HG02571 (cell line): ENCODE data around the gene OR2T34.
"Not testable (repeated sequence)": the region's sequence is repeated elsewhere in the genome, so short reads cannot be mapped to it uniquely, and the experiment has no call there.

Experiments
- ATAC-seq: cut with Tn5 transposase; IDR thresholded peaks from one replicate; pipeline ENCODE4 v1.9.1; 2021; ENCODE audit warnings: mild to moderate bottlenecking, moderate library complexity; ENCODE audit not compliant: unreplicated experiment

OR2T34 gene

DNA sequence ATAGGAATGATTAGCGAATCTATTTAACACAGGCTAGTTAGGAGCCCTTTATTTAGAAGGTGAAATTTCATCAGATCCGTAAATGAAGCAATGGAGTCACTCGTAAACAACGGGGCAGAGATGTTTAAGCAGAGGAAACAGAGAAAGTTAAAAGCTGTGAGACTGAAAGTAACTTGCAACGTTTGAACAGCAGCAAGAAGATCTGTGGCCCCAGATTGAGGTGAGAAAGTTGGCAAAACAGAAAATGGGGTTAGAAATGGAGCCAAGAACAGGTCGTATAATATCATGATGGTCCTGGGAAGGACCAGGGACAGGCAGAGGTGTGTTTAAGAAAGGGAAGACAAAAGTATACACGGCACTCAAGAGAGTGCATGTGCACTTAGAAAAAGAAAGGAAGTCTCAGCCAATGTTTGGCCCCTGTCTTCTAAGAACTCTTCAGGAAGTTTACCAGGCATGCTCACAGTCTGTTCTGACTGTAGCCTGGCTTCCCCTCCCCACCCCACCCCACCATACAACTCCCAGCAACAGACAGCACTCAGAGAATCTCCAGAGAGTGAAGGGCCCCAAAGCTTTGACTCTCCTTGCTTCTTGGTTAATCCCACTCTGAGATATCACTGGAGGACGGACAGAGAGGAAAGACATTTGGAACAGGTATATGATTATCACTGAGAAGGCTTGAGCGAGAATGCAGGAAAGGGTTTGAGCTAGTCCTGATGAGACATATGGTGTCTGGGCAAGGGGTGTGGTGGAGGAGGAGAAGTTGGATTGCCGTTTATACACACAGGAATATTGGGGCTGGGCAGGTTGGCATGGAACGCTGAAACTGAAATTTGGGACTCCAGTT lies 8.8 kb downstream of the OR2T34 start:
- ATAC-seq: not testable (repeated sequence)

DNA sequence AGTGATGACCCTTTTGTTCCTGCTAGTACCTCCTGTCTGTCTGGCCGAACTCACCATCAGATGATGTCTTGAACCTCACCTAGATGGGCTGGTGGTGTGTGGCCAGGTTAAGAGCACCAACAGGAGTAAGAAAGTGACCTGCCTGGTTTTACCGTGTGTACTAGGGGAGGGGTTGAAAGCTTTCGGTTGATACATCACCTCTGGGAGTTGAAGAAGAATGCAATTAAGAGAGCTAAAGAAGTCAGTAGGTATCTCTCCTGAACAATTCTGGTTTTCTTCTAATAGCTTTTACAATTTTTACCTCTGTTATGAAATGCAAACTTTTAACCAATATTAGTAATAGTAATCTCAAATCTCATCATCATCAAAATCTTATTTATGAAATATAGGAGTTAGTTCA lies 11.9 kb downstream of the OR2T34 start, which contains the start of gene OR2T29:
TSS of gene OR2T29 (minus strand) at position 101 of the 400 bp plus-strand sequence. CDS start 3,281 bp downstream, outside the sequence.
- ATAC-seq: not testable (repeated sequence)

DNA sequence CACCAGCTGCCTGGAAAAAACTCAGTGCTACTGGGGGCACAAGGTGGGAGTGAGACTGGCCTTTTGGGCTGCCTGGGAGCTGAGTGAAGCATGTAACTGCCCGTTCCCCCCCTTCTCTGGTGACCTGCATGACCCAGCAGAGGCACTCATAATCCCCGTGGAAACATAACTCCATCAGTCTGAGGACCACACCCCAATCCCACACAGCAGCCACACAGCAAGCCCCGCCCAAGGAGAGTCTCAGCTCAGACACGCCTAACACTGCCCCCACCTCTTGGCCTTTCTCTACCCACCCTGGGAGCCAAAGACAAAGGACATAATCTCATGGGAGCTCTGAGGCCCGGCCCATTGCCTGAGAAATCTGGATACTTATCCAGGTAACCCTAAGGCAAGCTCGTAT lies 23.5 kb downstream of the OR2T34 start:
- not testable (repeated sequence) for ATAC-seq

DNA sequence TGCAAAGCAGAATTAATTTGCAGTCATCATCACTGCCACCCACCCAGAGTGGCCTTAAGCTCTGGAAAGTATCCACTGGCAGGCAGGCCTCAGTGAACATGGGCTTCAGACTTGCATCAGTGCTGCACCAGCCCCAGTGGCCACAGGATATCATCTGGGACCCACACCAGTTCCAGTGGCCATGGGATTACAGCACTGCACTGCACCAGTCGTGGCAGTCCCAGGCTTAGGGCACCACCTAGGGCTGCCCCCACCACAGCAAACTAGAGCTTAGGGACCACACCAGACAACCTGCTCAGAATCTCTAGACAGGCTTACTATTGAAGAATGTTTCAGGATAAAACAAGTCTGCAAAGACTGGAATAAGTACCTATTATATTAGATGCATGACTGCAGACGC lies 27.2 kb downstream of the OR2T34 start:
- ATAC-seq: not testable (repeated sequence)

DNA sequence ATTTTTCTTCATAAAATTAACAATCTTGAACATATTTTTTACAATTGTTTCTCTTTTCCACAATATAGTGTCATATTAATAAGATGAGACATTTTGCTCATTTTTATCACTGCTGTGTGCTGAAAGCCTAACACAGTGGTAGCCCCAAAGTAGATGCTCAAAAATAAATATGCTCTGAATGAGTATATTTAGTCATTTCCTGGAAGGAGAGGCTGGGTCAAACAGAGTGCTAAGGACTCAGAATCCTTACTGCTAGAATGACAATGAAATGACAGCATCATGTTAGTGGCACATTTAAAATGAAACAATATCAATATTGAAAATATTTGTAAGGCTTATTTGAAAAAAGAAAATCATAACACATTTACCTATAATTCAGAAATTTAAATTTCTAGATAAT lies 37.1 kb downstream of the OR2T34 start:
- not testable (repeated sequence) for ATAC-seq
